ENCODE measurements around the gene CREM.

The CREM gene

GRCh38 chr10:35208949-35209613 is 82.4 kb downstream of the CREM start:
- TF ChIP-seq ARNTL (CRISPR knock-in tag; IDR thresholded peaks at IDR 0.05; ENCODE audit: borderline replicate concordance, low read depth) (no peak), CSDC2 (CRISPR knock-in tag; IDR thresholded peaks at IDR 0.05) (no peak), PATZ1 (CRISPR knock-in tag; IDR thresholded peaks at IDR 0.05; ENCODE audit: borderline replicate concordance) (no peak), ZC3H10 (CRISPR knock-in tag; IDR thresholded peaks at IDR 0.05) (no peak), TOX (CRISPR knock-in tag; IDR thresholded peaks at IDR 0.05; ENCODE audit: borderline replicate concordance) (no peak), ZNF8 (CRISPR knock-in tag; IDR thresholded peaks at IDR 0.05) (no peak), TCF4 (CRISPR knock-in tag; IDR thresholded peaks at IDR 0.05; ENCODE audit: borderline replicate concordance) (no peak), GLIS3 (CRISPR knock-in tag; IDR thresholded peaks at IDR 0.05) (no peak)
- no peak for ATAC-seq

- TF ChIP-seq ESRRG (CRISPR knock-in tag; IDR thresholded peaks at IDR 0.05) (no peak), CSDC2 (CRISPR knock-in tag; IDR thresholded peaks at IDR 0.05) (no peak), ARNTL (CRISPR knock-in tag; IDR thresholded peaks at IDR 0.05; ENCODE audit: borderline replicate concordance, low read depth) (no peak), ISL1 (CRISPR knock-in tag; IDR thresholded peaks at IDR 0.05) (no peak), TCF4 (CRISPR knock-in tag; IDR thresholded peaks at IDR 0.05; ENCODE audit: borderline replicate concordance) (no peak), CREB5 (CRISPR knock-in tag; IDR thresholded peaks at IDR 0.05; ENCODE audit: low read depth) (no peak), ZFP3 (CRISPR knock-in tag; IDR thresholded peaks at IDR 0.05) (no peak), OSR1 (CRISPR knock-in tag; IDR thresholded peaks at IDR 0.05) (no peak), ZC3H10 (CRISPR knock-in tag; IDR thresholded peaks at IDR 0.05) (no peak), SNAI2 (CRISPR knock-in tag; IDR thresholded peaks at IDR 0.05) (no peak), GLIS3 (CRISPR knock-in tag; IDR thresholded peaks at IDR 0.05) (no peak), ZNF8 (CRISPR knock-in tag; IDR thresholded peaks at IDR 0.05) (no peak), PPARA (CRISPR knock-in tag; IDR thresholded peaks at IDR 0.05; ENCODE audit: borderline replicate concordance) (no peak), BACH2 (CRISPR knock-in tag; IDR thresholded peaks at IDR 0.05; ENCODE audit: borderline replicate concordance) (no peak), ZFP30 (CRISPR knock-in tag; IDR thresholded peaks at IDR 0.05) (no peak), POU6F1 (CRISPR knock-in tag; IDR thresholded peaks at IDR 0.05; ENCODE audit: borderline replicate concordance, low read depth) (no peak), ZNF70 (CRISPR knock-in tag; IDR thresholded peaks at IDR 0.05) (no peak)
- ATAC-seq: no peak
Measured at GRCh38 chr10:35210961-35211360, 84.3 kb downstream of the CREM start.

- no peak for TF ChIP-seq GLIS3 (CRISPR knock-in tag; IDR thresholded peaks at IDR 0.05)
- no peak for TF ChIP-seq CREB5 (CRISPR knock-in tag; IDR thresholded peaks at IDR 0.05; ENCODE audit: low read depth)
- TF ChIP-seq TOX (CRISPR knock-in tag; IDR thresholded peaks at IDR 0.05; ENCODE audit: borderline replicate concordance): no peak
- ATAC-seq: no peak
Measured at GRCh38 chr10:35211390-35211789, 84.7 kb downstream of the CREM start.

GRCh38 chr10:35212856-35213255 is 86.2 kb downstream of the CREM start:
- no peak for TF ChIP-seq CSRNP3 (CRISPR knock-in tag; IDR thresholded peaks at IDR 0.05)
- no peak for TF ChIP-seq ZFP30 (CRISPR knock-in tag; IDR thresholded peaks at IDR 0.05)
- no peak for TF ChIP-seq ZFP3 (CRISPR knock-in tag; IDR thresholded peaks at IDR 0.05)
- TF ChIP-seq ZC3H10 (CRISPR knock-in tag; IDR thresholded peaks at IDR 0.05): no peak
- no peak for TF ChIP-seq CSDC2 (CRISPR knock-in tag; IDR thresholded peaks at IDR 0.05)
- no peak for TF ChIP-seq ZNF565 (CRISPR knock-in tag; conservative IDR thresholded peaks at IDR 0.05; ENCODE audit: low read depth)
- no peak for ATAC-seq

All from SK-N-SH treated with all-trans-retinoic acid at 6 μM for 48 hours (cell line).